HEK293T (cell line): ENCODE measurements around the gene JAK1.
A peak's percentile ranks its signal among the peaks of the same experiment; 100 is the strongest.

ENCODE experiments used
- CTCF ChIA-PET: fragments of 350-600 bp; formaldehyde crosslinking; extraction: SDS; loops from one replicate; lab custom pipeline; 2021; ENCODE audit warnings: antibody characterized with exemption, inconsistent platforms; lab: Yijun Ruan, JAX
- POLR2A ChIA-PET: fragments of 350-600 bp; formaldehyde crosslinking; extraction: SDS; loops from one replicate; lab custom pipeline; 2020; ENCODE audit warnings: antibody characterized with exemption, inconsistent platforms; lab: Yijun Ruan, JAX
- DNase-seq: peaks from one replicate; pipeline ENCODE4 v3.0.0; 2012; ENCODE audit warnings: mixed read lengths; ENCODE audit errors: extremely low spot score
- ARNT ChIP-seq: fragments of 450-650 bp; IDR thresholded peaks from 2 replicates; pipeline ENCODE4 v1.6.1; 2017; ENCODE audit warnings: mild to moderate bottlenecking
- BHLHE40 ChIP-seq: fragments of 450-650 bp; IDR thresholded peaks from 2 replicates; pipeline ENCODE4 v1.6.1; 2016; ENCODE audit warnings: mild to moderate bottlenecking, moderate library complexity, borderline replicate concordance
- CTBP1 ChIP-seq: fragments of 450-650 bp; IDR thresholded peaks from 2 replicates; pipeline ENCODE4 v1.6.1; 2016; ENCODE audit warnings: borderline replicate concordance
- ELF4 ChIP-seq: fragments of 450-650 bp; IDR thresholded peaks from 2 replicates; pipeline ENCODE4 v1.6.1; 2017; ENCODE audit warnings: antibody characterized with exemption
- FOXA1 ChIP-seq: fragments of 450-650 bp; IDR thresholded peaks from 2 replicates; pipeline ENCODE4 v1.6.1; 2016; ENCODE audit warnings: mild to moderate bottlenecking
- FOXK2 ChIP-seq: fragments of 450-650 bp; IDR thresholded peaks from 2 replicates; pipeline ENCODE4 v1.6.1; 2016; ENCODE audit warnings: mild to moderate bottlenecking
- FOXM1 ChIP-seq: fragments of 450-650 bp; IDR thresholded peaks from 2 replicates; pipeline ENCODE4 v1.6.1; 2017; ENCODE audit warnings: mild to moderate bottlenecking, borderline replicate concordance
- HDGF ChIP-seq: fragments of 450-650 bp; IDR thresholded peaks from 2 replicates; pipeline ENCODE4 v1.6.1; 2017; ENCODE audit warnings: antibody characterized with exemption, borderline replicate concordance
- L3MBTL2 ChIP-seq: fragments of 450-650 bp; conservative IDR thresholded peaks from 2 replicates; pipeline ENCODE4 v1.6.1; 2016; ENCODE audit warnings: mild to moderate bottlenecking
- LEF1 ChIP-seq: fragments of 450-650 bp; IDR thresholded peaks from 2 replicates; pipeline ENCODE4 v1.6.1; 2017; ENCODE audit warnings: mild to moderate bottlenecking, borderline replicate concordance
- NFRKB ChIP-seq: fragments of 450-650 bp; IDR thresholded peaks from 2 replicates; pipeline ENCODE4 v1.6.1; 2016; ENCODE audit warnings: mild to moderate bottlenecking, moderate library complexity
- PKNOX1 ChIP-seq: fragments of 450-650 bp; IDR thresholded peaks from 2 replicates; pipeline ENCODE4 v1.6.1; 2016
- SP1 ChIP-seq: fragments of 450-650 bp; IDR thresholded peaks from 2 replicates; pipeline ENCODE4 v1.6.1; 2017
- SUZ12 ChIP-seq: fragments of 450-650 bp; IDR thresholded peaks from 2 replicates; pipeline ENCODE4 v1.6.1; 2016; ENCODE audit warnings: mild to moderate bottlenecking
- TARDBP ChIP-seq: fragments of 450-650 bp; IDR thresholded peaks from 2 replicates; pipeline ENCODE4 v1.6.1; 2016
- ZNF384 ChIP-seq: fragments of 450-650 bp; IDR thresholded peaks from 2 replicates; pipeline ENCODE4 v1.6.1; 2016

The JAK1 gene

GRCh38 chr1:64875101-64875500, 91.2 kb downstream of the JAK1 start:
- TF ChIP-seq FOXM1 (no peak), PKNOX1 (no peak), SP1 (no peak), FOXK2 (no peak), SUZ12 (no peak), BHLHE40 (no peak), L3MBTL2 (no peak), TARDBP (no peak), NFRKB (no peak), LEF1 (no peak), ELF4 (no peak)
- ChIA-PET CTCF (interaction anchor here (0.6 kb wide), 2 partner anchors 9 to 185 kb away, joined by 4 read pairs; no protein-coding TSS in a partner anchor), POLR2A (no interaction called here)
- DNase-seq, result no peak

- DNase-seq, result no peak
- POLR2A ChIA-PET, result no interaction called here
- CTCF ChIA-PET, result interaction anchor here (0.6 kb wide), 1 partner anchor 186 kb away, joined by 4 read pairs; no protein-coding TSS in a partner anchor
- TF ChIP-seq ARNT (no peak), SP1 (no peak), FOXK2 (no peak), CTBP1 (no peak), L3MBTL2 (no peak), TARDBP (no peak), FOXM1 (no peak)
Observed at GRCh38 chr1:64874666-64875065, 91.7 kb downstream of the JAK1 start.

GRCh38 chr1:64873576-64873975, 92.8 kb downstream of the JAK1 start:
- DNase-seq, result no peak
- TF ChIP-seq PKNOX1, result peak; percentile 19; the same call in 1 of the 2 replicates
- no peak for TF ChIP-seq ZNF384
- TF ChIP-seq ELF4, result no peak
- TF ChIP-seq FOXA1, result no peak
- TF ChIP-seq LEF1, result no peak
- TF ChIP-seq NFRKB, result no peak
- ChIA-PET POLR2A (no interaction called here), CTCF (no interaction called here)

GRCh38 chr1:64872067-64872466, 94.3 kb downstream of the JAK1 start:
- DNase-seq, result no peak
- POLR2A ChIA-PET, result no interaction called here
- CTCF ChIA-PET, result no interaction called here
- no peak for TF ChIP-seq ZNF384
- TF ChIP-seq HDGF, result no peak
- TF ChIP-seq SP1, result no peak
- no peak for TF ChIP-seq FOXM1
- no peak for TF ChIP-seq TARDBP
- TF ChIP-seq CTBP1, result no peak
- no peak for TF ChIP-seq BHLHE40
- TF ChIP-seq SUZ12, result no peak
- TF ChIP-seq NFRKB, result no peak
- no peak for TF ChIP-seq ARNT
- no peak for TF ChIP-seq LEF1
- no peak for TF ChIP-seq FOXK2

GRCh38 chr1:64871256-64871655, 95.1 kb downstream of the JAK1 start:
- ChIA-PET CTCF (no interaction called here), POLR2A (no interaction called here)
- no peak for DNase-seq
- TF ChIP-seq NFRKB (no peak), FOXA1 (no peak), HDGF (no peak), ZNF384 (no peak), L3MBTL2 (no peak), CTBP1 (no peak), ELF4 (no peak), FOXM1 (no peak)

GRCh38 chr1:64867266-64867665, 99.1 kb downstream of the JAK1 start:
- POLR2A ChIA-PET, result no interaction called here
- no peak for TF ChIP-seq BHLHE40
- no peak for TF ChIP-seq ZNF384
- TF ChIP-seq FOXK2, result no peak
- TF ChIP-seq HDGF, result no peak
- TF ChIP-seq SP1, result no peak
- TF ChIP-seq ARNT, result no peak
- TF ChIP-seq ELF4, result no peak
- TF ChIP-seq L3MBTL2, result no peak
- no peak for TF ChIP-seq LEF1
- no peak for TF ChIP-seq NFRKB
- TF ChIP-seq FOXA1, result no peak
- TF ChIP-seq CTBP1, result no peak
- TF ChIP-seq FOXM1, result no peak
- TF ChIP-seq PKNOX1, result no peak
- no peak for TF ChIP-seq TARDBP
- CTCF ChIA-PET, result interaction anchor here (1.1 kb wide), 1 partner anchor 10 kb away, joined by 4 read pairs; no protein-coding TSS in a partner anchor
- DNase-seq, result no peak

- POLR2A ChIA-PET, result no interaction called here
- CTCF ChIA-PET, result no interaction called here
- no peak for TF ChIP-seq NFRKB
- no peak for TF ChIP-seq TARDBP
- no peak for TF ChIP-seq SP1
- TF ChIP-seq CTBP1, result no peak
- TF ChIP-seq ARNT, result no peak
- no peak for TF ChIP-seq FOXK2
- no peak for TF ChIP-seq HDGF
- TF ChIP-seq ZNF384, result no peak
- DNase-seq, result no peak
Observed at GRCh38 chr1:64866689-64867088, 99.7 kb downstream of the JAK1 start.
